HCT116 (cell line): ENCODE measurements around the gene PTGIS. TPM values are rescaled to one million over a fixed set of nuclear protein-coding genes. Genes with fewer than 3 reads are reported as not detected.
"Not testable (repeated sequence)": the region's sequence is repeated elsewhere in the genome, so short reads cannot be mapped to it uniquely, and the experiment has no call there.

ENCODE experiments used
- ATAC-seq: fragments of 200-7000 bp; cut with Tn5 transposase; 2 replicates; pipeline ENCODE4 v1.9.1; 2020; ENCODE audit warnings: mild to moderate bottlenecking, moderate library complexity
- BruUV-seq: library from RNA; stranded (reverse); fragments of 400-500 nt; replicated peaks from 2 replicates; lab custom pipeline; 2021; lab: Mats Ljungman, UMichigan
- CTCF ChIA-PET: fragments of 300-600 bp; sonication (Branson Sonifier 250); formaldehyde crosslinking; loops from one replicate; lab custom pipeline; 2021; ENCODE audit warnings: antibody characterized with exemption; lab: Charles Lee
- POLR2A ChIA-PET: fragments of 300-600, 350-600 bp; sonication (Branson Sonifier 250); formaldehyde crosslinking; loops from one replicate; lab custom pipeline; 2021; ENCODE audit warnings: antibody characterized with exemption; lab: Charles Lee
- RAD21 ChIA-PET, 2 experiments: fragments of 300-600 bp; sonication (Branson Sonifier 250); formaldehyde crosslinking; loops; one replicate each; lab custom pipeline; 2023; ENCODE audit warnings: low total read pairs in 2 of 2; ENCODE audit not compliant: uncharacterized antibody in 2 of 2, unreplicated experiment in 2 of 2, low non-redundant PET in 1 of 2; lab: Charles Lee
- DNase-seq: peaks from one replicate; pipeline ENCODE4 v3.0.0-alpha.2; 2010; ENCODE audit warnings: low read depth, low spot score
- H2AFZ ChIP-seq: fragments of 200-600 bp; shearing (Covaris generic), sonication (generic); 2 replicates; pipeline ENCODE4 v1.6.1; 2017; ENCODE audit warnings: low read depth, mixed run types, mixed read lengths, antibody characterized with exemption, low read length; ENCODE audit not compliant: poor library complexity, severe bottlenecking
- H3K27ac ChIP-seq: 2 replicates; pipeline ENCODE4 v1.5.1; 2012; ENCODE audit warnings: low read depth, low read length
- H3K27me3 ChIP-seq: fragments of 200-600 bp; sonication (generic); 2 replicates; pipeline ENCODE4 v1.6.1; 2016; ENCODE audit warnings: mixed run types, low read length, mixed read lengths; ENCODE audit not compliant: insufficient read depth
- H3K36me3 ChIP-seq, 2 experiments: fragments of 200-500 bp in 1 of 2; fragments of 200-600 bp in 1 of 2; sonication (Bioruptor generic) in 1 of 2; sonication (generic) in 1 of 2; 2 replicates each; pipeline versions ENCODE4 v1.5.1 to v1.6.1; 2014 to 2016; ENCODE audit warnings: low read length in 2 of 2, inconsistent platforms in 1 of 2, mixed read lengths in 1 of 2, mixed run types in 1 of 2; ENCODE audit not compliant: insufficient read depth in 2 of 2, control insufficient read depth in 1 of 2
- H3K4me1 ChIP-seq, 2 experiments: fragments of 200-600 bp in 1 of 2; sonication (generic) in 1 of 2; 2 replicates each; pipeline versions ENCODE4 v1.5.1 to v1.6.1; 2012 to 2017; ENCODE audit warnings: low read length in 2 of 2, inconsistent platforms in 1 of 2, mild to moderate bottlenecking in 1 of 2, mixed read lengths in 1 of 2, mixed run types in 1 of 2, moderate library complexity in 1 of 2; ENCODE audit not compliant: insufficient read depth in 2 of 2, control insufficient read depth in 1 of 2
- H3K4me2 ChIP-seq: fragments of 200-600 bp; sonication (generic); 2 replicates; pipeline ENCODE4 v1.6.1; 2017; ENCODE audit warnings: mixed run types, low read length, mixed read lengths
- H3K4me3 ChIP-seq, 2 experiments: fragments of 200-600 bp in 1 of 2; sonication (generic) in 1 of 2; replicated peaks in 1 of 2; 2 replicates each; pipeline ENCODE4 v1.5.1; 2011 to 2016; ENCODE audit warnings: low read length in 2 of 2, control low read depth in 1 of 2, low read depth in 1 of 2, mild to moderate bottlenecking in 1 of 2, mixed read lengths in 1 of 2, mixed run types in 1 of 2
- H3K79me2 ChIP-seq: fragments of 200-600 bp; sonication (generic); 2 replicates; pipeline ENCODE4 v1.6.1; 2017; ENCODE audit warnings: mild to moderate bottlenecking, mixed run types, low read length, moderate library complexity, mixed read lengths; ENCODE audit not compliant: insufficient read depth
- H3K9ac ChIP-seq: fragments of 200-600 bp; sonication (generic); 2 replicates; pipeline ENCODE4 v1.6.1; 2016; ENCODE audit warnings: low read length, mixed read lengths
- H3K9me2 ChIP-seq: fragments of 200-600 bp; sonication (generic), shearing (Covaris generic); 2 replicates; pipeline ENCODE4 v1.6.1; 2017; ENCODE audit warnings: mixed run types, mild to moderate bottlenecking, moderate library complexity; ENCODE audit not compliant: insufficient read depth
- H3K9me3 ChIP-seq, 2 experiments: fragments of 200-500 bp in 1 of 2; fragments of 200-600 bp in 1 of 2; sonication (Bioruptor generic) in 1 of 2; sonication (generic) in 1 of 2; 2 replicates each; pipeline ENCODE4 v1.6.1; 2014 to 2017; ENCODE audit warnings: low read length in 2 of 2, mixed read lengths in 2 of 2, inconsistent platforms in 1 of 2, low read depth in 1 of 2, mild to moderate bottlenecking in 1 of 2, mixed run types in 1 of 2, moderate library complexity in 1 of 2; ENCODE audit not compliant: control insufficient read depth in 1 of 2, insufficient read depth in 1 of 2
- H4K20me1 ChIP-seq: fragments of 200-600 bp; sonication (generic), shearing (Covaris generic); 2 replicates; pipeline ENCODE4 v1.6.1; 2017; ENCODE audit warnings: mixed run types, mild to moderate bottlenecking, moderate library complexity; ENCODE audit not compliant: insufficient read depth
- ATF3 ChIP-seq: IDR thresholded peaks from 2 replicates; pipeline ENCODE4 v1.6.1; 2012
- CBX3 ChIP-seq: IDR thresholded peaks from 2 replicates; pipeline ENCODE4 v1.6.1; 2012; ENCODE audit warnings: low read depth
- CTCF ChIP-seq, 3 experiments: fragments of 200-600 bp in 1 of 3; sonication (generic) in 1 of 3; IDR thresholded peaks in 2 of 3; conservative IDR thresholded peaks in 1 of 3; 2 replicates each; pipeline ENCODE4 v1.5.1; 2012 to 2017; ENCODE audit warnings: low read depth in 2 of 3, low read length in 2 of 3, antibody characterized with exemption in 1 of 3, borderline replicate concordance in 1 of 3, control low read depth in 1 of 3, mild to moderate bottlenecking in 1 of 3, mixed read lengths in 1 of 3, mixed run types in 1 of 3, moderate library complexity in 1 of 3; ENCODE audit not compliant: insufficient read depth in 1 of 3
- EZH2 ChIP-seq: fragments of 200-600 bp; sonication (generic); IDR thresholded peaks from 2 replicates; pipeline ENCODE4 v1.6.1; 2017; ENCODE audit warnings: antibody characterized with exemption, mixed run types
- EZH2phosphoT487 ChIP-seq: fragments of 200-600 bp; IDR thresholded peaks from 2 replicates; pipeline ENCODE4 v1.6.1; 2018; ENCODE audit warnings: antibody characterized with exemption, borderline replicate concordance
- JUND ChIP-seq: IDR thresholded peaks from 2 replicates; pipeline ENCODE4 v1.6.1; 2012
- POLR2A ChIP-seq: IDR thresholded peaks from 2 replicates; pipeline ENCODE4 v1.7.0; 2011; ENCODE audit warnings: borderline replicate concordance; ENCODE audit not compliant: insufficient read depth, insufficient read length; ENCODE audit errors: extremely low read depth
- RAD21 ChIP-seq: IDR thresholded peaks from 2 replicates; pipeline ENCODE4 v1.6.1; 2012; ENCODE audit warnings: low read depth, mild to moderate bottlenecking
- SP1 ChIP-seq: IDR thresholded peaks from 2 replicates; pipeline ENCODE4 v1.6.1; 2012; ENCODE audit warnings: low read depth
- YY1 ChIP-seq: IDR thresholded peaks from 2 replicates; pipeline ENCODE4 v1.6.1; 2011; ENCODE audit warnings: low read length, low read depth, moderate library complexity, mild to moderate bottlenecking; ENCODE audit not compliant: insufficient replicate concordance; ENCODE audit errors: extremely low read depth
- intact Hi-C: fragments of 100-400 bp; cut with micrococcal nuclease; formaldehyde crosslinking; loops from 2 replicates; pipeline ENCODE4 v1.10.0; 2022
- total RNA-seq: library from RNA; stranded (reverse); gene quantifications from one replicate; pipeline ENCODE4 v1.2.1, GENCODE V29; 2021; ENCODE audit not compliant: unreplicated experiment

PTGIS gene
- total RNA-seq, 1 experiment from 2014 or later = 0.25 TPM

GRCh38 chr20:49615051-49615400 lies 47.1 kb upstream of the PTGIS start:
- H3K27ac ChIP-seq, H3K4me3 ChIP-seq, H3K36me3 ChIP-seq, BruUV-seq, ATAC-seq, H4K20me1 ChIP-seq, POLR2A ChIA-PET, DNase-seq, intact Hi-C loops, H3K27me3 ChIP-seq, RAD21 ChIA-PET, H3K9me3 ChIP-seq, H3K9ac ChIP-seq, H3K9me2 ChIP-seq, H3K79me2 ChIP-seq, H2AFZ ChIP-seq: not testable (repeated sequence)
- H3K4me2 ChIP-seq = 0 out of 2 replicates have a peak overlapping the region, but pooled peaks have one; percentile 15
- peaks cover 6 to 22% of the 10 kb centered on the region in 2 experiments; a peak in 3 of 4 replicates for H3K4me1 ChIP-seq
- CTCF ChIA-PET = interaction anchor here (1.3 kb wide), 1 partner anchor 274 kb away, joined by 4 read pairs; no protein-coding TSS in a partner anchor

- Histone ChIP-seq H4K20me1 (no peaks in the 10 kb centered on the region), H3K79me2 (no peaks in the 10 kb centered on the region), H3K4me3 (no peak overlapping the region), H3K27ac (no peak overlapping the region), H3K4me1 (peaks cover 6 to 22% of the 10 kb centered on the region in 2 experiments; a peak in 3 of 4 replicates), H3K4me2 (no peak overlapping the region), H2AFZ (no peak overlapping the region), H3K9me2 (no peaks in the 10 kb centered on the region), H3K9me3 (no peaks in the 10 kb centered on the region), H3K9ac (no peak overlapping the region), H3K27me3 (no peaks in the 10 kb centered on the region), H3K36me3 (no peaks in the 10 kb centered on the region)
- no TSS peak for BruUV-seq
- POLR2A ChIA-PET = no interaction called here
- DNase-seq = no peak
- RAD21 ChIA-PET = no interaction called here
- no peak for TF ChIP-seq SP1
- no peak for TF ChIP-seq POLR2A
- TF ChIP-seq EZH2 = no peak
- no peak for TF ChIP-seq ATF3
- TF ChIP-seq JUND = no peak
- TF ChIP-seq YY1 = no peak
- TF ChIP-seq CBX3 = no peak
- no peak for TF ChIP-seq RAD21
- TF ChIP-seq EZH2phosphoT487 = no peak
- no peak for TF ChIP-seq CTCF (IDR thresholded peaks at IDR 0.05 in 2 of 3, conservative IDR thresholded peaks at IDR 0.05 in 1 of 3; ENCODE audit: borderline replicate concordance in 1 of 3, insufficient read depth in 1 of 3, low read depth in 2 of 3, low read length in 2 of 3)
- CTCF ChIA-PET = interaction anchor here (1.3 kb wide), 1 partner anchor 275 kb away, joined by 4 read pairs; no protein-coding TSS in a partner anchor
- no peak for ATAC-seq
- intact Hi-C loops = loop anchor here (5.0 kb wide), 1 partner anchor 98 kb away; the partner anchor contains the start of gene B4GALT5
Observed at GRCh38 chr20:49614338-49615050, 46.6 kb upstream of the PTGIS start.
